Heart right ventricle (tissue), 16 donors: Measurements from ENCODE around the gene HNMT. TPM values are rescaled to one million over a fixed set of nuclear protein-coding genes. Genes with fewer than 3 reads are reported as not detected.

Experiments
- ATAC-seq, 8 donors: fragments of 200-7000 bp; cut with Tn5 transposase; one replicate each; pipeline ENCODE4 v1.9.1; 2020; ENCODE audit warnings: mild to moderate bottlenecking in 8 of 8, moderate library complexity in 8 of 8, moderate number of reproducible peaks in 1 of 8
- DNase-seq, 2 donors: peaks; one replicate each; pipeline ENCODE4 v3.0.0-alpha.2; 2020
- H3K27ac ChIP-seq, 10 donors: fragments of 200-600 bp; sonication (generic) in 2 of 10; one replicate each; pipeline versions ENCODE4 v1.5.0 to v1.8.0; 2020 to 2022; ENCODE audit warnings: mild to moderate bottlenecking in 3 of 10
- H3K27me3 ChIP-seq, 7 donors: fragments of 200-600 bp; one replicate each; pipeline ENCODE4 v1.8.0; 2021 to 2022; ENCODE audit warnings: mild to moderate bottlenecking in 2 of 7
- H3K36me3 ChIP-seq, 9 donors: fragments of 200-600 bp; sonication (generic) in 1 of 9; one replicate each; pipeline versions ENCODE4 v1.5.0 to v1.8.0; 2020 to 2022; ENCODE audit warnings: mild to moderate bottlenecking in 2 of 9
- H3K4me1 ChIP-seq, 9 donors: fragments of 200-600 bp; sonication (generic) in 1 of 9; one replicate each; pipeline versions ENCODE4 v1.5.0 to v1.8.0; 2020 to 2022; ENCODE audit warnings: mild to moderate bottlenecking in 4 of 9
- H3K4me3 ChIP-seq, 10 donors: fragments of 200-600 bp; sonication (generic) in 2 of 10; one replicate each; pipeline versions ENCODE4 v1.5.0 to v1.8.0; 2020 to 2022; ENCODE audit warnings: mild to moderate bottlenecking in 7 of 10, moderate library complexity in 2 of 10
- H3K9me3 ChIP-seq, 11 donors: fragments of 200-600 bp in 10 of 11; sonication (generic) in 2 of 11; one replicate each; pipeline versions ENCODE4 v1.5.0 to v1.8.0; 2013 to 2022; ENCODE audit warnings: mild to moderate bottlenecking in 2 of 11, control low read depth in 1 of 11, moderate library complexity in 1 of 11
- WGBS, 2 donors: extraction: QIAGEN DNeasy Blood & Tissue Kit; methylation state at CpG; one replicate each; pipeline ENCODE4 v1.1.7; 2013; ENCODE audit warnings: inconsistent platforms in 1 of 2; 5-methylcytosine and 5-hydroxymethylcytosine counted together
- intact Hi-C, 10 donors: fragments of 100-400 bp; cut with DNase I; formaldehyde crosslinking; loops; one replicate each; pipeline versions ENCODE4 v1.11.1 to v1.14.2; 2022
- polyA plus RNA-seq, 2 donors: library from polyadenylated mRNA; stranded (reverse); fragments of 200-250 nt; gene quantifications; one replicate each; pipeline ENCODE4 v1.2.3, GENCODE V29; 2013
- total RNA-seq, 10 donors: library from RNA; stranded (reverse); fragmentation: NEBNext Ultra II Directional in 3 of 10; extraction: Animal tissue kit (Norgen Biotek cat#: 25700) in 3 of 10; gene quantifications; one replicate each; pipeline versions ENCODE4 v1.2.1 to v1.2.4, GENCODE V29; 2021 to 2023
- TF ChIP-seq, protein P1 (sequence below), 9 donors: fragments of 200-600 bp; sonication (generic) in 2 of 9; IDR thresholded peaks; one replicate each; pipeline versions ENCODE4 v1.5.0 to v1.8.0; 2021 to 2022; ENCODE audit warnings: antibody characterized with exemption in 9 of 9, mild to moderate bottlenecking in 5 of 9, moderate library complexity in 1 of 9
- donor health status: Arrhythmogenic right ventricular cardiomyopathy.
- donor health status: ischemic (EF 13 %, LVEDD 7.1; RV severe dilation, severe dysfunction).
- donor health status: healthy with polysubstance abuse.
- donor health status: DM: no; HTN: yes; CAD: no.
- donor health status: DM: no; HTN: no; CAD: no.
- donor health status: ischemic (EF 25% LVEDD 6.9; RV normal size, moderate dysfunction).
- donor health status: ischemic (EF 25% LVEDD 5.7; RV mildly dilated, moderate dysfunction).
- donor health status: healthy.
- donor health status: DM: yes; HTN: yes; CAD: no.
- donor health status: Ischemic cardiomyopathy.
- donor health status: ischemic (EF 35%, LVEDD 5.7; RV mildly dilated, moderate dysfunction).
- donor health status: nonischemic (EF 11% LVEDD 7.7; RV severe dilation, severe dysfunction).
- donor health status: DM: yes; HTN: yes; CAD: no.
- donor health status: PGD.
- donor health status: ischemic (EF 29% LVEDD 5.4; RV normal size, mild dysfunction).
- donor health status: nonischemic (EF 23%, LVEDD 6.1; RV moderate dilation, normal function).

HNMT gene
- total and polyA plus RNA-seq, 12 donors, result 7.2 to 24.9 (median 10.6) TPM

DNA sequence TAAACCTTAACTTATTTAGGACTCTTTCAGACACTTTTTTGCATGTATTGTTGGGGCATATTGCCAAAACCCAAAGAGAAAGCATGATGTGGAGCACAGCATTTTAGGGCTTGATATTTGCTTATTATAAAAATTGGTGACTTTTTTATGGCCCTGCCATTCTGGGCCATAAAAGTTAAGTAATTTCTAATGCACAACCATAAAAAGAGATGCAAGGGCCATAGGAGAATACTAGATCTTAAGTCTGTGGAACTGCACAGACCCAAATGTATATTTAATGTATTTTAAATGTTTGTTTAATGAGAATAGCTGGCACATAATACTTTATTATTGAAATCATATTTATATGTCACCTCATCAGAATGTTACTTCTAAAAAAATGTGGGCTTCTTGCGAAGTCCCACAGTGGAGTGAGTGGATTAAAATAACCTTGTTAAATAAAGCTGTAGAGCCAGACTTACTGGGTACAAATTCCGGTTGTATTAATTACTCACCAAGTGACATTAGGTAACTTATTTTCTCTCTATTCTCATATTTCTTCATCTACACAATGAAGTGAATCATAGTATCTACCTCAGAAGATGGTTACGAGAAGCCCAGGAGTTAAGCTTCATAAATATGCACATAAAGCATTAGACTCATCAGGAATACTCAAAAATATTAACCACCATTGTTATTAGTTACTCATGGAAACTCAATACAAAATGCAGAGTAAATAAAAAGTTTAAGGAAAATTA is 52.2 kb downstream of the HNMT start:
- DNase-seq, result no peak
- TF ChIP-seq, protein P1, sequence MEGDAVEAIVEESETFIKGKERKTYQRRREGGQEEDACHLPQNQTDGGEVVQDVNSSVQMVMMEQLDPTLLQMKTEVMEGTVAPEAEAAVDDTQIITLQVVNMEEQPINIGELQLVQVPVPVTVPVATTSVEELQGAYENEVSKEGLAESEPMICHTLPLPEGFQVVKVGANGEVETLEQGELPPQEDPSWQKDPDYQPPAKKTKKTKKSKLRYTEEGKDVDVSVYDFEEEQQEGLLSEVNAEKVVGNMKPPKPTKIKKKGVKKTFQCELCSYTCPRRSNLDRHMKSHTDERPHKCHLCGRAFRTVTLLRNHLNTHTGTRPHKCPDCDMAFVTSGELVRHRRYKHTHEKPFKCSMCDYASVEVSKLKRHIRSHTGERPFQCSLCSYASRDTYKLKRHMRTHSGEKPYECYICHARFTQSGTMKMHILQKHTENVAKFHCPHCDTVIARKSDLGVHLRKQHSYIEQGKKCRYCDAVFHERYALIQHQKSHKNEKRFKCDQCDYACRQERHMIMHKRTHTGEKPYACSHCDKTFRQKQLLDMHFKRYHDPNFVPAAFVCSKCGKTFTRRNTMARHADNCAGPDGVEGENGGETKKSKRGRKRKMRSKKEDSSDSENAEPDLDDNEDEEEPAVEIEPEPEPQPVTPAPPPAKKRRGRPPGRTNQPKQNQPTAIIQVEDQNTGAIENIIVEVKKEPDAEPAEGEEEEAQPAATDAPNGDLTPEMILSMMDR (IDR thresholded peaks at IDR 0.05), result no peak
- Histone ChIP-seq H3K36me3 (peaks cover 0 to 30% (median 0%) of the 10 kb centered on the region in 9 donors), H3K4me3 (no peak overlapping the region), H3K27me3 (no peaks in the 10 kb centered on the region), H3K9me3 (no peaks in the 10 kb centered on the region), H3K4me1 (peaks cover 0 to 7% (median 0%) of the 10 kb centered on the region in 9 donors), H3K27ac (no peak overlapping the region)
- WGBS, 2 donors, result 93 to 97% methylated on average over 3 of the region's 3 CpGs
- no peak for ATAC-seq
- intact Hi-C loops, result no loop called here

DNA sequence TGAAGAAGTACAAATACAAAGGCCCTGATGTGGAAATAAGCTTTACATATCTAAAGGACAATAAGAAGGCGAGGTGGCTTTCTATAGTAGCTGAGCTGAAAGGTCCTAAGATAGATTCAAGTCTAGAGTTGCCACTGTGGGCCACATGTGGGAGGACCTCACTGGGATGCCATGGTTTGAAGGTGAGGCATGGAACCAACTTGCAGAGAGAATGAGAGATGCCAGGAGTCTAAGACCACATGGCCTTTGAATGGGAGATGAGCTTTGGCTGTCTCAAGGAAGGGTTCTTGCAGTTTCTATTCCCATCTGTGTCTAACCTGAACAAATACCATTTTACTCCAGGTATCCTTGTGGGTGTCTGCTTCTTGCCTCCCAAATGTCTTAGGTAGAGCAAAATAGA is 53.6 kb downstream of the HNMT start:
- no peak overlapping the region for H3K27ac ChIP-seq
- H3K27me3 ChIP-seq, result no peaks in the 10 kb centered on the region
- 75 to 87% methylated on average over 1 of the region's 1 CpG for WGBS, 2 donors
- no peak overlapping the region for H3K4me3 ChIP-seq
- H3K9me3 ChIP-seq, result no peaks in the 10 kb centered on the region
- intact Hi-C loops, result no loop called here
- TF ChIP-seq, protein P1 (IDR thresholded peaks at IDR 0.05), result no peak
- ATAC-seq, result no peak
- H3K36me3 ChIP-seq, result peaks cover 0 to 26% (median 0%) of the 10 kb centered on the region in 9 donors
- no peak for DNase-seq
- peaks cover 0 to 7% (median 0%) of the 10 kb centered on the region in 9 donors for H3K4me1 ChIP-seq

DNA sequence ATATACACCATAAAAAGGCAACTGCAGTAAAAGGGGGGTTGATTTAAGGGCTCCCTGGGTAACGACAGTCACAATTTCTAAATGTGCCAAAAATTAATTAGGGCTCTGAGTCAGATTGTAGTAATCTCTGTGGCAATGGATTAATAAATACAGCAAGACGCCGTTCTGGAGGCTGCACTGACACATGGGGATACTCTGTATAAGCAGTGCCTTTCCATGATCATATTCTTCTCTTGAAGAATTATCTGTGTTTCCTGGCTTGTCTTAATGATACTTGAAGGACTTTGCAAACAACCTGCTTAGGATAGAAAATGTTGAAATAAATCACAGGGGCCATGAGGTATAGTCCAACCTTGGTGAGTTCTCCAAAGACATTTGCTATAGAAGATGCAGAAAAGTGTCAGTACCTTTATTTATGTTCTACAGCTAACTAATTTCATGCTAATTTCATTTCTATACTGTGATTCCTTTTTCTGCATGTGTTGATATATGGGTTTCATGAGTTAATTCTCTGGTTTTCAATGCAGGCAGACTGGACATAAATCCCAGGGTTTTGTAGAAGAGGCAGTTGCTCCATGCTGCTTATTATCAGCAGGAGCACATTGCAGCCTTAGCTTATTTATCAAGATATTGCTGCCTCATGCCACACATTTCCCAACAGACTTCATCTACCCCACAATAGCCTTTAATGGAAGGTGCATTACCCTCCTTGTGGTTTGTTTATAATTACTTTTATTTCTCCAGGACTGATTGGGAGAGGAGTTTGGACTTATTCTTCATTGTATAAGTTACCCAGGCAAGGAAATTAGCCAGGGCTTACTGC is 54.8 kb downstream of the HNMT start:
- no peak for DNase-seq
- intact Hi-C loops, result no loop called here
- H3K4me3 ChIP-seq, result no peak overlapping the region
- TF ChIP-seq, protein P1 (IDR thresholded peaks at IDR 0.05), result no peak
- H3K36me3 ChIP-seq, result peaks cover 0 to 17% (median 0%) of the 10 kb centered on the region in 9 donors
- H3K27ac ChIP-seq, result no peak overlapping the region
- no peaks in the 10 kb centered on the region for H3K27me3 ChIP-seq
- ATAC-seq, result no peak
- 65 to 67% methylated on average over 3 of the region's 3 CpGs for WGBS, 2 donors
- H3K4me1 ChIP-seq, result peaks cover 0 to 7% (median 0%) of the 10 kb centered on the region in 9 donors
- no peaks in the 10 kb centered on the region for H3K9me3 ChIP-seq

DNA sequence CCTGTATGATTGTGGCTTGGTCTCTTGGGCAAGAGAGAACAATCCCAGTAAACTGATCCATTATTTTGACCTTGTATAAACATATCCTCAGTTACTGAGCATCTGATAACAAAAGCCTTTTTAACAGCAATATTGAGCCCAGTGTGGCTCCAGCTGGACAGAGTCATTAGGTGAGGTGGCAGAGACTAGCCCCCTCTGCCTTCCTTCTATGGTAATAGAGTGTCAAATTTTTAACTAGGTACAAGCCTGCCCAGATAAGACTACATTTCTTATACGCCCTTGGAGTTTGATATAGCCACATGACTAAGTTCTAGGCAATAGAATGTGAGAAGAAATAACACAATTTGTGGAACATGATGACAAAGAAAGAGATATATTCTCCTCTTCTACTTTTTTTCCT is 56.2 kb downstream of the HNMT start:
- H3K4me1 ChIP-seq, result peaks cover 0 to 7% (median 0%) of the 10 kb centered on the region in 9 donors
- H3K36me3 ChIP-seq, result peaks cover 0 to 7% (median 0%) of the 10 kb centered on the region in 9 donors
- no peak for ATAC-seq
- H3K27me3 ChIP-seq, result no peaks in the 10 kb centered on the region
- TF ChIP-seq, protein P1 (IDR thresholded peaks at IDR 0.05), result no peak
- intact Hi-C loops, result no loop called here
- 76 to 77% methylated on average over 1 of the region's 1 CpG for WGBS, 2 donors
- no peak for DNase-seq
- no peaks in the 10 kb centered on the region for H3K9me3 ChIP-seq
- H3K4me3 ChIP-seq, result no peak overlapping the region
- no peak overlapping the region for H3K27ac ChIP-seq
